NCI-H524 (cell line): ENCODE results near the gene JAZF1.

Experiments used
- DNase-seq, 2 experiments: peaks; one replicate each; lab custom pipeline; 2025; lab: John Stamatoyannopoulos, UW

The JAZF1 gene

GRCh38 chr7:28008911-28009310 is 171.7 kb downstream of the JAZF1 start:
- no peak for DNase-seq

GRCh38 chr7:28008171-28008570 is 172.4 kb downstream of the JAZF1 start:
- DNase-seq = no peak

GRCh38 chr7:28006491-28006890 is 174.1 kb downstream of the JAZF1 start:
- DNase-seq = no peak

DNA sequence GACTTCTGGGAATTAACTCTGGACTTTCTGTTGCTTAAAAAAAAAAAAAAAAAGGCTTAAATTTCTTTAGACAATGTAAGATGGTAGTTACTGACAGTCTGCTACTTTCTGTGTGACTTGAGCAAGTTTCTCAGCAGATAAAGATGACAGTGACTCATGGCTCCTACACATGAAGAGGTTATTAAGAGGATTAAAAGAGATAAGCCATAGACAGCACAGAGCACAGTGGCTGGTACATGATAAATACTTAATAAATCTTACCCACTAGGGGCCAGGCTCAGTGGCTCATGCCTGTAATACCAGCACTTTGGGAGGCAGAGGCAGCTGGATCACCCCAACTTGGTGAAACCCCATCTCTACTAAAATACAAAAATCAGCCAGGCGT is 174.8 kb downstream of the JAZF1 start:
- DNase-seq = peak; percentile 59 to 91

DNA sequence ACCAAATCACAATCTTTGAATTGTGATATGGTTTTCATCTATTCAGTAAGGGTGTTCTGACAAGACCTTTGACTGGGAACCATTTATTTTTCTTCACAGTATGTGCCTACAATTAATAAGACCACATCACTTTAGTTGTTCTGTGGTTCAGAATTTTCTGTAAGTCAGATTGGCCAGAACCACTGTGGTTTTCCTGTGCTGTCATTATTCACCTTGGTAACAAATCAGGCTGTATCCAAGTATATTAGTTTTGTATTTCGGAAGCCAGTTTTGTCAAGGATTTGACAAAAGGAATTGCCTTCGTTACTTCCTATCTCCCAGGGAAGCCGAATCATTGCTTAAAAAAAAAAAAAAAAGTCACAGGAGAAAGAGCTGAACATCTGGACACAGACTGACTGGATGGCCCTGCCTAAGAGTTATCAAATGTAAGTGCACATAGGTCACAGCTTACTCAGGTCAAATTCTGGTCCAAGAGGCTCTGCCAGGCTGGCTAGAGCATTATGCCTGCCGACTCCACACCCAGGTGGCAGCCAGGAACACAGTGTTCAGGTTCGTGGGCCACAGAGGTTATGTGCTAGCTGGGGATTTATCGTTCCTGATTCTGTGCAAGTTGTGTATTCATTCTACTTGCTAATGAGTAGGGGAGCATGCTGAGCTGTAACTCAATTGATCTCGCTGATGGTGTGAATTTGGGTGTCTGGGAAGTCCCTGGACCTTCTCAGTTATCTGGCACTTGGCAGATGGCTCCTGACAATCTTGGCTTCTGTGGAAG is 175.3 kb downstream of the JAZF1 start:
- DNase-seq = peak in 1 of 2 experiments; percentile 80

DNA sequence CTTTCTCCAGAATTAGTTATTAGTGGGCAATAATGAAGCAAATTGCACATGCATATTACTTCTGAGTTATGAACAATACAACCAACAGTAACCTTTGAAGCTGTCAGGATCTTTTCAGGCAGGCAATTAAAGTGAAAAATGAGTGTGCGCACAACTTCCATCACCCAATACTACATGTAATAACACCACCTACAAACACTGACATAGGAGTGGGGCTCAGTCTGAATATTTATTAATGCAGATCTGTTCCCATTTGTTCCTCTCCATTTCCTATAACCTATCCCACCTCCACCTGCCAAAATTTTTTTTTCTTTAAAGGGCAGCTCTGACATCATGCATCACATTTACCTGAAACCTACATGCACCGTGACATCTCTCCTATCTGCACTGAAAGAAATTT is 177.2 kb downstream of the JAZF1 start:
- DNase-seq = no peak

GRCh38 chr7:28002638-28003037 is 178.0 kb downstream of the JAZF1 start:
- DNase-seq = peak; percentile 21 to 64

DNA sequence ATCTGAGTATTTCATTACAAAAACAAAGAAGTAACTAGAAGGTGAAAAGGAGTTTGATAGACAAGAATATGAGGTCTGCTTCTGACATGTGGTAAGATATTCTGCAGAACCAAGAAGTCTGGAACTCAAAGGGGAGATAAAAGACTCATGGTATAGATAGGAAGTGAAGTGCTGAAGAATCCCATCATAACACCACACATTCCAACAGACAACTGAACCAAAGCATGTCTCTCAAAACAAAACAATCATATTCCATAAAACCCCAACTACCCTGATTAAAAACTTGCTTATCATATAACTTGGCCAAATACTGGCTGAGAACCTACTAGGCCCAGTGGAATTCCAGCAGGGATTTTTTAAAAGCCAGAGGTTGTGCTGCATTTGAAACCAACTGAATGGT is 178.7 kb downstream of the JAZF1 start:
- no peak for DNase-seq

DNA sequence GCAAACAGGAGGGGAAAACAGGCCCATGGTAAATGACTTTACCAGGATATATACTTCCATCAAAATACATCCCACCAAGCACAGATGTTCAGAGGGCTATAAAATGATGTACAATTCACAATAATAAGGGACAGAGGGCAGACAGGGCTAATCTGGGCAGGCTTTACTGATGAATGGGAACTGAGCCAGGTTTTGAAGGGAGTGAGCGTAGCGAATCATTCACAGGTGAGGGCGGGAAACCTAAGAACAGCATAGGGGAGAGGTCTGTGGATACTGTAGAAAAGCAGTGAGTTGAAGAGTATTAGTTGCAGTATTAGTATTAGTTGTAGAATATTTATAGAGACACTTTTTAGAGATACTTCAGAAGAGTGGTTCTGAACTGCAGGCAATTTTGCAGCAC is 180.8 kb downstream of the JAZF1 start:
- peak; percentile 27 to 75 for DNase-seq

GRCh38 chr7:27998382-27998781 is 182.2 kb downstream of the JAZF1 start:
- no peak for DNase-seq

DNA sequence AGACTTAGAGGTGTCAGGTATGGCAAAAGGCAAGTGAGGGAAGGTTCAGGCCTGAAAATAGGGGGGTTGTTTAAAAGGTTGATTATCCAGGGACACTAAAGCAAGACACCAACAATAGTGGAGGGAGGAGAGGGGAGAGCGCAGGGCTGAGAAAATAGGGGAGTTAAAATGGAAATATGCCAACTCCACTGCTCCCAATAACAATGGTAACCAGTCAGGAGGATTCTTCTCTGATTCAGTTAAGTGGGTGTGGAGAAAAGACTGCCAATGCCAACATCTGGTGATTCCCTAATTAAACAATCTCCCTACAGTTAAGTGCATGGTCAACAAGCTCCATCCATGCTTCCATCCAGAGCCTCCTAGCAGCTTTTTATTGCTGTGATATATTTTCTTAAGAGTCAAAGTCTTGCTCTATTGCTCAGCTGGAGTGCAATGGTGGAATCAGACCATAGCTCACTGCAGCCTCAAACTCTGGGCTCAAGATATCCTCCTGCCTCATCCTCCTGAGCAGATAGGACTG is 183.3 kb downstream of the JAZF1 start:
- peak in 1 of 2 experiments; percentile 58 for DNase-seq

DNA sequence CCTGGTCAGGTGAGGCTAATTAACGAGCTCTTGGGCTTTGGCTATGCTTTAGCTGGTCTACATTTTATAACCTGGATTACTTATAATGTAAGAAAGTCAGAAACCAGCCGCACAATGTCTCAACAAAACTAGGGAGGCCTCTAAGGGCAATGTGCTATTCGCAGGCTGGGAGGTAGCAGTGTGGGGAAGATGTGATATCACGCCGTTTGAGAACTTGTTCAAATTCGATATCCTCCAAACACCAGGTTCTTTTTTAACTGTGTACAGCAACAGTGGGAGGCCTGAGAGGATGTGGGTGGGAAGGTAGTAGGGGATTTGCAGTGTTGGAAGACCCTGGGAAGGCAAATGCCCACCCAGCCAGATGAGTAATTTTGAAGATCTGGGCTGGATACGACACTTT is 184.5 kb downstream of the JAZF1 start:
- DNase-seq = no peak

GRCh38 chr7:27995228-27995627 is 185.4 kb downstream of the JAZF1 start:
- no peak for DNase-seq

- DNase-seq = peak in 1 of 2 experiments; percentile 67
These were observed 186.0 kb downstream of the JAZF1 start for GRCh38 chr7:27994639-27995038.

DNA sequence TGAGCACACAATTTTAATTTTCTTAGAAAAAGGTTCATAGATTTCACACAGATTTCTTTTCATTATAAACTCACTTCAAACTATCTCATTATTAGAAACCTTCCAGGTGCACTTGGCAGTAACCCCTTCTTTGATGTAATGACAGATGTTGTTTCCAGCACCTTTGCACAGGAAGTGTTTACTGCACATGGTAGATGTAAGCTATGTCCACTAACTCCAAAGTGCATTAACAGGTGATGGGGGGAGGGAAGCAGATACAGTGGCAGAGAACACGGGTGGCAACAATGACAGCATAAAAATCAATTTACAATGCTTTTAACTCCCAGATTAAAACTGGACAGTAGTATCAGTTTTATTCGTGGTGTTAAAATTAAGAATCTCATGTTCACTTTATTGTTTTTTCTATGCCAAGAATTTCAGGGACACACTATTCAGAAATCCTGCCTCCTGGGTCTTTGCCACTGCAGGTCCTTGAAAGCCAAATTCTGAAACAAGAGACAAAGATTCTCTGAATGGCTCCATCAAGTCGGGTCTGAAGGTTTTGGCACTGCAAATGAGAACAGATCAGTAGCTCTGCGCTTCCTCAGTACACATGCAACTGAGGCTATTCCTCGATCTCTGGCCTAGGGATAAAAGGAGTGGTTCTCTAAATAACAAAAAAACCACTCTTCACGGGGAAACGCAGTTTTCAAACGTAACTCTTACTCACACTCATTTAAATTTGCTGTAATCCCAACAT is 187.7 kb downstream of the JAZF1 start:
- peak in 1 of 2 experiments; percentile 9 for DNase-seq

DNA sequence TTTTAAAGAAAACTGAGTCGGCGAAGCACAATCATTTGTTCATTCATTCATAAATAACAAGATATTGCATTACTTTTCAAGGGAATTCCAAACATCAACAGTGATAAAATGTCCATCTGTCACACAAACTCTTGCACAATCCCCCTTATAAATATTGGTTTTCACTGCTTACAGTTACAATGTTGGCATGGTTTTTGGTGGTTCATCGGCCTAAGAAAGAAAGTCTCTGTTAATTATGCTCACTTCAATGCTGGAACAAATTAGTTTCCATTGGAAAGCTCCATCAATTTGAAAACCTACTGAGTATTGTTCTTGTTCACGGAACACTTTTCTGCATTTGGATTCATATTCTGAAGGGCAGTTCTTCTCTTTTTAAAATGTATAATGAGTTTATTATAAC is 188.5 kb downstream of the JAZF1 start:
- no peak for DNase-seq

DNA sequence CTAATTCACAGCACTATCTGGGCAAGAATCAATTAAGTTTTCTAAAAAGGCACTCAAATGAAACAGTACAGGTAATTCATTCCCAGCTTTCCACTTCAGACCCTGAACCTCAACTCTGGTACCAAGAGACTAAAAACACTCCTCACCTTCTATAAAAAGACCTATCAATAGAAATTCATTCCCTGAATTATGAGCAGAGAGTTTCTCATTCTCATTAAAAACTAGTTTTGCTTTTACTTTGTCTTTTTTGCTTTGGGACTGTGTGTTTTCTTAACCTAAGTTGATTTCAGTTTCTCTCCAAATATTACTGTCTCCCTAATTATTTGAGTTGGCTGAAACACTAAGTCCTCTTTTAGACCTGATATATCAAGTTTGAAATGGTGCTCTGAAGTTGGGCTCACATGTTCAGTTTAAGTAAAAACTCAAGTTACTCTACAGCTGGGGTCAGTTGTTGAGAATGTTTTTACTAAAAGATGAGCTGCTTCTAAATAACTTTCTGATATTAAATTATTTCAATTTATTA is 189.5 kb downstream of the JAZF1 start:
- no peak for DNase-seq

DNA sequence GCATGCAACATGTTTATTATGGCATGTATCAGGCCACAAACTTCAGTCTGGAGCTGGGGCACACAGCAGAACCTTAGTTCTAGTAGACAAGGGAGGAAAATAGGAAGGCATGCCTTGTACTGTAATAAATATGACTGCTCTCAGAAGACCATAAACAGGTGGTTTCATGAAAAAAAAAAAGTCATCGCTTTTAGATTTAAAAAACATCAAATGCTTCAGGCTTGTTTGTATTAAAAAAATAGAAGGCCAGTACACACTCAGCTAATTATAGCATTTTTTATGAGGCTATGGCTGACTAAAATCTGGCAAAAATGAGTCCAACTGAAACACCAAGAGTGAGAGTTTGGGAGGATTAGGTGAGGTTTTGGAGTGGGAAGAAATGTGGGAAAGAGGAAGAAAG is 204.1 kb downstream of the JAZF1 start:
- DNase-seq = no peak

DNA sequence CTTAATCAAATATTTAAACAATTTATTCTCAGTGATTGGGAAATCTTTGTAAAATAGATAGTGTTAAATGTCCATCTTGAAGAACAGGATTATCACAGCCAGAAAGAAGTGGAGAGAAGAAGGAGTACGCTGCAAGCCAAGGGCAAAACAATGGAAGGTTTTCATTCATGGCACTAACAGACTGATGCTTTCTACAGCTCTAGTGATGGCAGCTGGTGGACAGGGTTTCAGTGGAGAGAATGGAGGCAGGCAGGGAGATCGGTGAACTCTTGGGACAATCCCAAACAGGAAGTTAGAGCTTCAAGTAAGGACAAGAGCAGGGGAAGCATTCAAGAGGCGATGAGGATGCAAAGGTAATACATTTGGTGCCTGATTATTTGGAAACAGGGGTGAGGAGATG is 207.0 kb downstream of the JAZF1 start:
- no peak for DNase-seq

- DNase-seq = no peak
These were observed 208.3 kb downstream of the JAZF1 start for GRCh38 chr7:27972276-27972675.

DNA sequence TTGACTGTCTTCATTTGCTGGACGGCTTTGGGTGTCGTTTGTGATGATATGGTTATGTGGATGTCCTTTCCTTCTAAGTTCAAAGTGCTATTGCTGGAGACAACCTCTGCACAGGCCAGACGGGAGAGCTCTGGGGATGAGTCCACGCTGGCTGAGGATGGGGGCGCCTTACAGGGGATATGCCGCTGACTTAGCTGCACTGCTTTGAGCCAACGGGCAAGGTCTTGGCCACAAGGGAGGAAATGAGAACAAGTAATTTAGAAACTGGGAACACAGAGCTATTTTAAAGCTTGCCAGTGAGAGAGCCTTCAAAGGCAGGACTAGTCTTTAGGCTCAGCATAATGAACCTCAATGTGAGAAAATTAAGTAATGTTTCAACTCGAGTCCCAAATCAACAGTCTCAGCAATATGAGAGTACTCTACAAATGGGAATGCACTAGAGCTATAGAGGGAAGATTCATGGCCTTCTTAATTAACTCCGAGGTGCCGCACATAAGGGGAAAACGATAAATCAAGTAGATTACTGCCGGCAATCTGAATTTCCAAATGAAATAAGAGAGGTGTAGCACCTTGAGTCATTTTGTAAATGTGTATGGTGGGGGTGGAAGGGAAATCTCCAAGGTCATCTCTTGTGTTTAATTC is 209.3 kb downstream of the JAZF1 start:
- no peak for DNase-seq

GRCh38 chr7:27970350-27970749 is 210.2 kb downstream of the JAZF1 start:
- DNase-seq = no peak

DNA sequence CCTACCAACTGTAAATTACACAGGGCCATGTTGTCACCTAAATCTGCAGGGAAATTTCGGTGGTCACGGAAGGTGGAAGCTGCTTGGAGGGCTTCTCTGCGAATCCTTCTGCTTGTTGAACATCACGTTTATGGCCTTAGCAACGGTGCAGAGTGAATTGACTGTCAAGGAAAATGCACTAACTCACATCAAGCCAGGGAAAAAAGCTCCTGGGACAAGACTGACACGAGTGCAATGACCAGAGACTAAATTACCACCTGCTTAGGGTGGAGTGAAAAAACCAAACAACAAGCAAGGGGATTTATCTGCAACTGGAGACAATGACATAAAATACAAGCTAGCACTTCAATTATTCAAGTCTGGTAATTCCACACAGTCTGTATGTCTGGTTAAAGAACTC is 211.2 kb downstream of the JAZF1 start:
- no peak for DNase-seq
